ENCODE results near the gene MAP3K5.

Gene MAP3K5

DNA sequence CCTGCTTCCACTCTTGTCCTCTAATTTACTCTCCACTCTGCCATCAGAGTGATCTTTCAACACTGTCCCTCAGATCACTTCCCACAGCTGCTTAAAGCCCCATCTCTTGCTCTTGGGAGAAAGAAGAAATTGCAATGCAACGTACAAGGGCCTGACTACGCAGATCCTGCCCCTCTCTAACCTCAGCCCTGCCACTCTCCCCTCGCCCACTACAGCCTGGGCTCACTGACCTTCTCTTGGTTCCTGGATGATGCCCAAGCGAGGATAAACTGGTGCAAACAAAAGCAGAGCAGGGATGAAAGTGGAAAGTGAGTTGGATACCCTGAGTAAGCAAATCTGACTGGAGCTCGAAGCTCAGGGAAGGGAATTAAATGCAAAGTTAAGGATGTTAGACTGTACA is 92.9 kb downstream of the MAP3K5 start:
- H3K4me1 ChIP-seq (ENCODE audit: control insufficient read depth, insufficient read depth, low read depth, low read length), result peaks cover 3% of the 10 kb centered on the region
- H3K14ac ChIP-seq (ENCODE audit: low read length in 2 of 2), result peak overlapping the region in 1 of 2 experiments; percentile 3
- no peak overlapping the region for H2BK15ac ChIP-seq (ENCODE audit: low read depth, poor library complexity, severe bottlenecking)
- no peak overlapping the region for H2AFZ ChIP-seq (ENCODE audit: low read depth, low read length)
- H3K9ac ChIP-seq (ENCODE audit: low read length), result no peak overlapping the region
- DNase-seq, result no peak
- H3K4me3 ChIP-seq (ENCODE audit: insufficient read depth in 1 of 2, low read depth in 1 of 2, low read length in 2 of 2), result no peak overlapping the region
- H4K91ac ChIP-seq (ENCODE audit: low read length), result no peak overlapping the region
- no peaks in the 10 kb centered on the region for H3K27me3 ChIP-seq (ENCODE audit: control insufficient read depth in 1 of 2, insufficient read depth in 1 of 2, low read length in 2 of 2)
- no peak overlapping the region for H3K27ac ChIP-seq (ENCODE audit: low read length, poor library complexity, severe bottlenecking)
- no peak overlapping the region for H2BK5ac ChIP-seq (ENCODE audit: low read depth, low read length, poor library complexity, severe bottlenecking)
- peak overlapping the region in 1 of 2 experiments; percentile 25 for H3K18ac ChIP-seq (ENCODE audit: low read depth in 1 of 2, low read length in 2 of 2)
- 96% methylated on average over 3 of the region's 5 CpGs for WGBS
- no peaks in the 10 kb centered on the region for H3K36me3 ChIP-seq (ENCODE audit: control insufficient read depth in 1 of 2, insufficient read depth in 2 of 2, low read depth in 1 of 2, low read length in 2 of 2)
- H3K79me1 ChIP-seq (replicated peaks; ENCODE audit: low read length, poor library complexity, severe bottlenecking), result peaks cover 5% of the 10 kb centered on the region
- no peak overlapping the region for H3K4me2 ChIP-seq (ENCODE audit: low read length, poor library complexity, severe bottlenecking)
- no peak overlapping the region for H3K23ac ChIP-seq (ENCODE audit: low read length in 2 of 2)
- H2BK120ac ChIP-seq (ENCODE audit: low read depth, low read length), result no peak overlapping the region
- peak overlapping the region; percentile 47 for H2AK5ac ChIP-seq (ENCODE audit: low read length, severe bottlenecking)
- H4K8ac ChIP-seq (ENCODE audit: low read length), result peak overlapping the region; percentile 67
- H3K4ac ChIP-seq (ENCODE audit: low read depth in 1 of 2, low read length in 2 of 2), result no peak overlapping the region
- no peak overlapping the region for H2BK12ac ChIP-seq (ENCODE audit: low read length in 2 of 2)
- no peaks in the 10 kb centered on the region for H3K9me3 ChIP-seq (ENCODE audit: control insufficient read depth, low read length)

DNA sequence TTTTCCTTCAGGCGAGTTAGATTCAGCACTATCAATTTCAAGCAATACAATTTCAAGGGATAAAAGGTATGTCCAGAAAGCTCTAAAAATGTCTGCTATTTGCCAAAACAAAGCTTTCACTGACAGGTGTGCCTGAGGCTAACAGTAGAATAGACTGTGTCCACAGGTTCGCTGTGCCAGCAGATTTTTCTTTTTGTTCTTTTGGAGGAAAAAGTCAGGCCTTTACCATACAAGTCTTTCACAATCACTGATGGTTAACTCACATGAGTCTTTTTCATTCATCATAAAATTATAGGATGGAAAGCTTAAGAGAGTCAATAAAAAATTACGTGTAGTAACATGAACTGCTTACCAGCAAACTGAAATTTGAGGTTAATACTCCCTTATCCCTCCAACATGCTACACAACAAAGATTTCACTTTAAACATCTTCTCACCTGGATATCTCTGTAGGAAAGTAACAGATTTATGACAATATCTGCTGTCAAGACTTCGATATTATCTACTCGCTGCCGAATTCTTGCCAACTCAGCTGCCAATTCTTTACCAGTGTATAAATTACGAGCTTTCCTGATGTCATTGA is 95.4 kb downstream of the MAP3K5 start:
- Histone ChIP-seq H3K4me3 (ENCODE audit: insufficient read depth in 1 of 2, low read depth in 1 of 2, low read length in 2 of 2) (no peak overlapping the region), H3K4ac (ENCODE audit: low read depth in 1 of 2, low read length in 2 of 2) (no peak overlapping the region), H3K36me3 (ENCODE audit: control insufficient read depth in 1 of 2, insufficient read depth in 2 of 2, low read depth in 1 of 2, low read length in 2 of 2) (no peaks in the 10 kb centered on the region), H2BK12ac (ENCODE audit: low read length in 2 of 2) (no peak overlapping the region), H2BK120ac (ENCODE audit: low read depth, low read length) (no peak overlapping the region), H3K14ac (ENCODE audit: low read length in 2 of 2) (no peak overlapping the region), H3K27me3 (ENCODE audit: control insufficient read depth in 1 of 2, insufficient read depth in 1 of 2, low read length in 2 of 2) (no peaks in the 10 kb centered on the region), H4K91ac (ENCODE audit: low read length) (no peak overlapping the region), H3K9ac (ENCODE audit: low read length) (no peak overlapping the region), H3K79me1 (replicated peaks; ENCODE audit: low read length, poor library complexity, severe bottlenecking) (peaks cover 5% of the 10 kb centered on the region), H4K8ac (ENCODE audit: low read length) (no peak overlapping the region), H3K27ac (ENCODE audit: low read length, poor library complexity, severe bottlenecking) (no peak overlapping the region), H3K23ac (ENCODE audit: low read length in 2 of 2) (no peak overlapping the region), H2BK15ac (ENCODE audit: low read depth, poor library complexity, severe bottlenecking) (no peak overlapping the region), H2AFZ (ENCODE audit: low read depth, low read length) (no peak overlapping the region), H3K9me3 (ENCODE audit: control insufficient read depth, low read length) (no peaks in the 10 kb centered on the region), H2BK5ac (ENCODE audit: low read depth, low read length, poor library complexity, severe bottlenecking) (no peak overlapping the region), H3K18ac (ENCODE audit: low read depth in 1 of 2, low read length in 2 of 2) (no peak overlapping the region), H3K4me1 (ENCODE audit: control insufficient read depth, insufficient read depth, low read depth, low read length) (peaks cover 3% of the 10 kb centered on the region), H2AK5ac (ENCODE audit: low read length, severe bottlenecking) (no peak overlapping the region), H3K4me2 (ENCODE audit: low read length, poor library complexity, severe bottlenecking) (no peak overlapping the region)
- WGBS, result 99% methylated on average over 6 of the region's 7 CpGs
- DNase-seq, result no peak

DNA sequence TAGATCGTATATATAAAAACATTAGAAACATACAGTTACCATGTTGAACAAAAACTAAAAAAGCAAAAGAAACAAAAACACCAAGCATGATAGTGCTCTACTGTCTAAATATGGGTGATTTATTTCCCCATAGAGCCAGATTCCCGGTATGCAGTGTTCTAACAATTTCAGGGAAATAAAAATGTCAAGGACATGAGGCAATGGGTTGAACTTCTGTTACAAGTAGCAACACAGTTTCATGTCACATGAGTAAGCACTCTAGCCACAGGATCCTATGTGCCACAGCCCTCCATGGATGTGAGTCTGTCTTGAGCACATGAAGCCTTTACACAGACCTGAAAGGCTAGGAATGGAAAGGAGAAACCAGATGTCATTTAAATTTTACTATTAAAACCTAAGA is 96.0 kb downstream of the MAP3K5 start:
- Histone ChIP-seq H2AFZ (ENCODE audit: low read depth, low read length) (no peak overlapping the region), H4K8ac (ENCODE audit: low read length) (no peak overlapping the region), H3K4me3 (ENCODE audit: insufficient read depth in 1 of 2, low read depth in 1 of 2, low read length in 2 of 2) (no peak overlapping the region), H3K9me3 (ENCODE audit: control insufficient read depth, low read length) (no peaks in the 10 kb centered on the region), H2BK120ac (ENCODE audit: low read depth, low read length) (no peak overlapping the region), H3K23ac (ENCODE audit: low read length in 2 of 2) (no peak overlapping the region), H3K4me2 (ENCODE audit: low read length, poor library complexity, severe bottlenecking) (no peak overlapping the region), H2BK15ac (ENCODE audit: low read depth, poor library complexity, severe bottlenecking) (no peak overlapping the region), H3K9ac (ENCODE audit: low read length) (no peak overlapping the region), H3K36me3 (ENCODE audit: control insufficient read depth in 1 of 2, insufficient read depth in 2 of 2, low read depth in 1 of 2, low read length in 2 of 2) (no peaks in the 10 kb centered on the region), H3K18ac (ENCODE audit: low read depth in 1 of 2, low read length in 2 of 2) (no peak overlapping the region), H3K79me1 (replicated peaks; ENCODE audit: low read length, poor library complexity, severe bottlenecking) (peaks cover 5% of the 10 kb centered on the region), H2BK5ac (ENCODE audit: low read depth, low read length, poor library complexity, severe bottlenecking) (no peak overlapping the region), H2BK12ac (ENCODE audit: low read length in 2 of 2) (peak overlapping the region in 1 of 2 experiments; percentile 93), H4K91ac (ENCODE audit: low read length) (no peak overlapping the region), H3K27ac (ENCODE audit: low read length, poor library complexity, severe bottlenecking) (no peak overlapping the region), H3K14ac (ENCODE audit: low read length in 2 of 2) (no peak overlapping the region), H3K27me3 (ENCODE audit: control insufficient read depth in 1 of 2, insufficient read depth in 1 of 2, low read length in 2 of 2) (no peaks in the 10 kb centered on the region), H3K4me1 (ENCODE audit: control insufficient read depth, insufficient read depth, low read depth, low read length) (peaks cover 3% of the 10 kb centered on the region), H3K4ac (ENCODE audit: low read depth in 1 of 2, low read length in 2 of 2) (no peak overlapping the region), H2AK5ac (ENCODE audit: low read length, severe bottlenecking) (no peak overlapping the region)
- WGBS, result 25% methylated on average over 1 of the region's 2 CpGs
- peak; percentile 64 for DNase-seq

DNA sequence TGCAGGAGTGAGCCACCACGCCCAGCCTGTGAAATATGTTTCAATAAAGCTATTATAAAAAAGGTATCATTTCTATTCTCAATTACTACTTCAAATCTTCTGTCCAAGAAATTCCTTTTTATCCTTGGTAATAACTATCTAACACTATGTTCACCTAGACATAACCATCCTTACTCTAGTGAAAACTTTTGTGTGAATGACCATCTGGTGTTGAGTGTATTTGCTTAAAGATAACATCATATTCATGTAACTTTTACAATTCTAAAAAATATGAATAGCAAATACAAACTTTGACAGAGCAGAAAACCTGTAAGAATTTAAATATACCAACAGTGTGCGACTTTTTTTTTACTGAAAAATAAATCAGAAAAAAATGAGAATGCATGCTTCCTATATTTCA is 96.9 kb downstream of the MAP3K5 start:
- Histone ChIP-seq H4K91ac (ENCODE audit: low read length) (no peak overlapping the region), H2AFZ (ENCODE audit: low read depth, low read length) (no peak overlapping the region), H2BK5ac (ENCODE audit: low read depth, low read length, poor library complexity, severe bottlenecking) (no peak overlapping the region), H3K4me2 (ENCODE audit: low read length, poor library complexity, severe bottlenecking) (no peak overlapping the region), H3K4me3 (ENCODE audit: insufficient read depth in 1 of 2, low read depth in 1 of 2, low read length in 2 of 2) (no peak overlapping the region), H2BK15ac (ENCODE audit: low read depth, poor library complexity, severe bottlenecking) (no peak overlapping the region), H3K27me3 (ENCODE audit: control insufficient read depth in 1 of 2, insufficient read depth in 1 of 2, low read length in 2 of 2) (no peaks in the 10 kb centered on the region), H3K9ac (ENCODE audit: low read length) (no peak overlapping the region), H3K27ac (ENCODE audit: low read length, poor library complexity, severe bottlenecking) (no peak overlapping the region), H3K9me3 (ENCODE audit: control insufficient read depth, low read length) (no peaks in the 10 kb centered on the region), H3K79me1 (replicated peaks; ENCODE audit: low read length, poor library complexity, severe bottlenecking) (peaks cover 5% of the 10 kb centered on the region), H3K4me1 (ENCODE audit: control insufficient read depth, insufficient read depth, low read depth, low read length) (peaks cover 3% of the 10 kb centered on the region), H3K23ac (ENCODE audit: low read length in 2 of 2) (no peak overlapping the region), H3K14ac (ENCODE audit: low read length in 2 of 2) (no peak overlapping the region), H3K18ac (ENCODE audit: low read depth in 1 of 2, low read length in 2 of 2) (no peak overlapping the region), H2BK12ac (ENCODE audit: low read length in 2 of 2) (no peak overlapping the region), H2BK120ac (ENCODE audit: low read depth, low read length) (no peak overlapping the region), H3K4ac (ENCODE audit: low read depth in 1 of 2, low read length in 2 of 2) (no peak overlapping the region), H3K36me3 (ENCODE audit: control insufficient read depth in 1 of 2, insufficient read depth in 2 of 2, low read depth in 1 of 2, low read length in 2 of 2) (no peaks in the 10 kb centered on the region), H2AK5ac (ENCODE audit: low read length, severe bottlenecking) (no peak overlapping the region), H4K8ac (ENCODE audit: low read length) (no peak overlapping the region)
- DNase-seq, result no peak
- WGBS, result no CpG with 5 or more reads among the region's 2 CpGs
